Glutamatergic neuron (in vitro differentiated cells): ENCODE measurements around the gene SPAG17. TPM values are rescaled to one million over a fixed set of nuclear protein-coding genes. Genes with fewer than 3 reads are reported as not detected.

Source experiments
- DNase-seq: peaks from one replicate; pipeline ENCODE4 v3.0.0; 2022
- H3K27ac Mint-ChIP-seq: one replicate; pipeline ENCODE4 v1.8.0; 2020; ENCODE audit warnings: mild to moderate bottlenecking, mixed read lengths, inconsistent platforms; ENCODE audit not compliant: unreplicated experiment
- H3K27me3 Mint-ChIP-seq: one replicate; pipeline ENCODE4 v1.8.0; 2020; ENCODE audit warnings: mild to moderate bottlenecking, moderate library complexity, mixed read lengths, inconsistent platforms; ENCODE audit not compliant: unreplicated experiment
- H3K36me3 Mint-ChIP-seq: one replicate; pipeline ENCODE4 v1.8.0; 2020; ENCODE audit warnings: mild to moderate bottlenecking, mixed read lengths, inconsistent platforms; ENCODE audit not compliant: unreplicated experiment
- H3K4me1 Mint-ChIP-seq: one replicate; pipeline ENCODE4 v1.8.0; 2020; ENCODE audit warnings: mild to moderate bottlenecking, low read depth, mixed read lengths, inconsistent platforms; ENCODE audit not compliant: unreplicated experiment
- H3K4me3 Mint-ChIP-seq: one replicate; pipeline ENCODE4 v1.8.0; 2020; ENCODE audit warnings: mild to moderate bottlenecking, mixed read lengths, inconsistent platforms; ENCODE audit not compliant: unreplicated experiment
- H3K9me3 Mint-ChIP-seq: one replicate; pipeline ENCODE4 v1.8.0; 2020; ENCODE audit warnings: mild to moderate bottlenecking, moderate library complexity, mixed read lengths, inconsistent platforms; ENCODE audit not compliant: unreplicated experiment
- total RNA-seq: library from RNA; stranded (reverse); fragmentation: NEBNext Ultra II Directional; extraction: Animal tissue kit (Norgen Biotek cat#: 25700); gene quantifications from one replicate; pipeline ENCODE4 v1.2.1, GENCODE V29; 2021; ENCODE audit not compliant: unreplicated experiment
- TF ChIP-seq, protein P1 (sequence below): fragments of 200-600 bp; sonication (generic); IDR thresholded peaks from one replicate; pipeline ENCODE4 v1.5.0; 2021; ENCODE audit not compliant: partially characterized antibody, unreplicated experiment

The SPAG17 gene
- total RNA-seq, 1 donor from 2014 or later: not detected

DNA sequence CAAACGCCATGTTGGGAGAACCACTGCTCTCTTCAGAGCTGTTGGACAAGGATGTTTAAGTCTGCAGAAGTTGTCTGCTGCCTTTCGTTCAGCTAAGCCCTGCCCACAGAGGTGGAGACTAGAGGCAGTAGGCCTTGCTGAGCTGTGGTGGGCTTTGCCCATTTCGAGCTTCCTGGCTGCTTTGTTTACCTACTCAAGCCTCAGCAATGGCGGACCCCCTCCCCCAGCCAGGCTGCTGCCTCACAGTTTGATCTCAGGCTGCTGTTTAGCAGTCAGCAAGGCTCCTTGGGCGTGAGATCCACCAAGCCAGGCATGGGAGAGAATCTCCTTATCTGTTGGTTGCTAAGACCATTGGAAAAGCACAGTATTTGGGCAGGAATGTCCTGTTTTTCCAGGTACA, 180.7 kb downstream of the SPAG17 start:
- H3K27ac Mint-ChIP-seq: no peak overlapping the region
- peaks cover 4% of the 10 kb centered on the region for H3K36me3 Mint-ChIP-seq

DNA sequence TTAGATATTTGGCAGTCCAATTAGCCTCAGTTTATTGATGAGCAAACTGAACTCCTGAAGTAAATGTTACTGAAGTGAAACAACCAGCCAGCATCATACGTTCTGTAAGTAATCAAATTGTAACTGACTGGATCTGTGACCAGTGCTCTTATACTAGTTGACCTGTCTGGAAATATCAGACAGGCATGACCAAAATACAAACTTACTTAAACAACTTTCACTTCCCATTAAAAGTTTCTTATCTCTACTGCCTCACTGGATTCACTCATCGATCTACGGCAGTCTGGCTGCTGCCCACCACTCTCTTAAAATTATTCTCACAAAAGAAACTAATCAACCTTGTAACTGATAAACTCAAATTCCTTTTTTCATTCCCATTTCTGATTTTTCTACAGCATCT, 199.1 kb downstream of the SPAG17 start:
- Mint-ChIP-seq H3K36me3 (no peaks in the 10 kb centered on the region), H3K4me1 (no peaks in the 10 kb centered on the region), H3K4me3 (no peak overlapping the region), H3K27me3 (no peaks in the 10 kb centered on the region), H3K9me3 (no peaks in the 10 kb centered on the region), H3K27ac (no peak overlapping the region)
- DNase-seq: no peak
- TF ChIP-seq, protein P1, sequence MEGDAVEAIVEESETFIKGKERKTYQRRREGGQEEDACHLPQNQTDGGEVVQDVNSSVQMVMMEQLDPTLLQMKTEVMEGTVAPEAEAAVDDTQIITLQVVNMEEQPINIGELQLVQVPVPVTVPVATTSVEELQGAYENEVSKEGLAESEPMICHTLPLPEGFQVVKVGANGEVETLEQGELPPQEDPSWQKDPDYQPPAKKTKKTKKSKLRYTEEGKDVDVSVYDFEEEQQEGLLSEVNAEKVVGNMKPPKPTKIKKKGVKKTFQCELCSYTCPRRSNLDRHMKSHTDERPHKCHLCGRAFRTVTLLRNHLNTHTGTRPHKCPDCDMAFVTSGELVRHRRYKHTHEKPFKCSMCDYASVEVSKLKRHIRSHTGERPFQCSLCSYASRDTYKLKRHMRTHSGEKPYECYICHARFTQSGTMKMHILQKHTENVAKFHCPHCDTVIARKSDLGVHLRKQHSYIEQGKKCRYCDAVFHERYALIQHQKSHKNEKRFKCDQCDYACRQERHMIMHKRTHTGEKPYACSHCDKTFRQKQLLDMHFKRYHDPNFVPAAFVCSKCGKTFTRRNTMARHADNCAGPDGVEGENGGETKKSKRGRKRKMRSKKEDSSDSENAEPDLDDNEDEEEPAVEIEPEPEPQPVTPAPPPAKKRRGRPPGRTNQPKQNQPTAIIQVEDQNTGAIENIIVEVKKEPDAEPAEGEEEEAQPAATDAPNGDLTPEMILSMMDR: no peak

More for the DNA sequence above, 180.7 kb downstream of the SPAG17 start:
- no peak overlapping the region for H3K4me3 Mint-ChIP-seq
- H3K27me3 Mint-ChIP-seq: peaks cover 2% of the 10 kb centered on the region
- peaks cover 5% of the 10 kb centered on the region for H3K9me3 Mint-ChIP-seq
- H3K4me1 Mint-ChIP-seq: no peaks in the 10 kb centered on the region
- DNase-seq: no peak
- TF ChIP-seq, protein P1: no peak

DNA sequence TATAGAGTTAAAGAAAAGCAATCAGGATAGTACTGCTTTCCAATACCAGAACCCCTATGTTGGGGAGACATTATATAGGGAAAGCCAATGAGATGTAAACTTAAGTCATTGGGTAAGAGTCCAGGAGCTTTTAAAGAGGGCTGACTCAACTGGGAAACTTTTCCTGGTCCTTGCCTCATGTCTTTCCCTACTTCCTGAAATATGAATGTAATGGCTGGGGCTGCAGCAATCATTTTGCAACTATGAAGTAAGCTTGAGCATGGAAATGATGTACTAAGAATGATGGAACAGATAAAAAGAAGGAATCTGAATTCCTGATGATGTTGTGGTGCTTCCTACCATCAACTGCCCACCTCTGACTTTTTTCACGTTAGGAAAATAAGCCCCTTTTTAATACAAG, 199.8 kb downstream of the SPAG17 start:
- Mint-ChIP-seq H3K27me3 (no peaks in the 10 kb centered on the region), H3K4me1 (no peaks in the 10 kb centered on the region), H3K27ac (no peak overlapping the region), H3K4me3 (no peak overlapping the region), H3K9me3 (no peaks in the 10 kb centered on the region), H3K36me3 (no peaks in the 10 kb centered on the region)
- no peak for DNase-seq
- TF ChIP-seq, protein P1: no peak

DNA sequence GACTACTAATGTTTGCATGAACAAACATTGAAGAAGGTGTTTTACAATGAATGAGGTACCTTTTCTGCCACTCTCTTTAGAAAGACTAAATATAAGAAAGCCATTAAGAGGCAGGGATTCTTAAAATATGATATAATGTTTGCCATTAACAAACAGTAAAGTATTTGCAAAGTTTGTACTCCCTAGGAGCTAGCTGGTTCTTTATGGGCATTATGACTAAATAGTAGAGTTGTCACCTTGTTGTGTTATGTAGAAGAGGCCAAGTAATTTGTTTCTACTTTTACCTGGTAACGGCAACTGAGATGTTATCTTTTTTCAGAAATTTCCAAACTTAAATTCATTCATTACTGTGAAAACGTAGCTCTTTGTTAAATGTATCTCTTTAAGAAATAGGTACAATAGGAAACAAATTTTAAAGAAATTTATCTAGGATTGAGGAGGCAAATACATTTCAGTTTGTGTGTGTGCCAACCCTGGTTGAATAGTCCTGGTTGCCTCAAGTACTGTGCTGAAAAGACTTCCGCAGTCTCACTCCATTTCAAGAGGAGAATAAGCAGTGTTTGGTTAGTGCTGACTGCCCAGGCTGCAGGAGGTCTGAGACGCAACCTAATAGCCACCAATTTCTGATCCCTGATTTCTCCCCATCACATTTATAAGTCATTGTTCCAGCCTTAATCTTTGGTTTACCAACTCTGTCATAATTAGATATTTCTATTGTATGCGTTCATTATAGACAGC, 203.4 kb downstream of the SPAG17 start:
- no peaks in the 10 kb centered on the region for H3K9me3 Mint-ChIP-seq
- DNase-seq: no peak
- TF ChIP-seq, protein P1: no peak
- H3K36me3 Mint-ChIP-seq: no peaks in the 10 kb centered on the region
- H3K27me3 Mint-ChIP-seq: no peaks in the 10 kb centered on the region
- H3K4me1 Mint-ChIP-seq: no peaks in the 10 kb centered on the region
- no peak overlapping the region for H3K27ac Mint-ChIP-seq
- H3K4me3 Mint-ChIP-seq: no peak overlapping the region

DNA sequence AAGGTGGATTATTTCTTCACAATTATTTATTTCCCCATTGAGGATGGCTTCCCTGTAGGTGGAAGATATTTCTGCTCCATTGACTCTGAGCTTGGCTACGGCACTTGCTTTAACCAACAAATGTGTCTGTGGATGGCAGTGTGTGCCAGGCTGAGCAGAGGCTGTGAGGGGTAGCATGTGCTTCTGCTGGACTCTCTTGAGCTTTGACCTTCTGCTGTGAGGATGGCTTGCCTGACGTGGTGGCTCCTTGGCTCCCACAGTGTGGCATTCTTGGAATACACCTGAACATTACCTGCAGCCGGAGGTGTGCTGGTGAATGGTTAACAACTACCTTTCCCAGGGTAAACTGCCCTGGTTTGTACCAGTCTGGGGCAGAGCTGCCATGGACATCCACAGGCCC, 208.6 kb downstream of the SPAG17 start:
- TF ChIP-seq, protein P1: no peak
- Mint-ChIP-seq H3K4me1 (peaks cover 2% of the 10 kb centered on the region), H3K27ac (no peak overlapping the region), H3K4me3 (no peak overlapping the region), H3K36me3 (no peaks in the 10 kb centered on the region), H3K27me3 (peaks cover 1% of the 10 kb centered on the region), H3K9me3 (no peaks in the 10 kb centered on the region)
- DNase-seq: no peak
